Subcutaneous abdominal adipose tissue (tissue), 5 donors: ENCODE measurements around the gene KCNJ5.
A peak's percentile ranks its signal among the peaks of the same experiment; 100 is the strongest.

Experiments used
- H3K27ac ChIP-seq: one replicate; pipeline ENCODE4 v1.7.0; 2013; ENCODE audit warnings: low read depth, mild to moderate bottlenecking, inconsistent platforms, low read length, moderate library complexity
- H3K27me3 ChIP-seq, 5 donors: one replicate each; pipeline ENCODE4 v1.7.0; 2013; ENCODE audit warnings: low read length in 5 of 5, inconsistent platforms in 1 of 5; ENCODE audit not compliant: control insufficient read depth in 5 of 5, insufficient read depth in 4 of 5
- H3K36me3 ChIP-seq, 5 donors: one replicate each; pipeline ENCODE4 v1.7.0; 2013; ENCODE audit warnings: low read length in 5 of 5; ENCODE audit not compliant: control insufficient read depth in 5 of 5, insufficient read depth in 5 of 5
- H3K4me1 ChIP-seq, 5 donors: one replicate each; pipeline ENCODE4 v1.7.0; 2013; ENCODE audit warnings: low read length in 5 of 5, mild to moderate bottlenecking in 3 of 5, moderate library complexity in 1 of 5; ENCODE audit not compliant: control insufficient read depth in 5 of 5, insufficient read depth in 5 of 5
- H3K4me3 ChIP-seq, 5 donors: one replicate each; pipeline ENCODE4 v1.7.0; 2013; ENCODE audit warnings: low read length in 5 of 5, low read depth in 1 of 5
- H3K9ac ChIP-seq, 5 donors: one replicate each; pipeline ENCODE4 v1.7.0; 2013; ENCODE audit warnings: low read length in 5 of 5, mild to moderate bottlenecking in 4 of 5, moderate library complexity in 3 of 5
- H3K9me3 ChIP-seq, 5 donors: one replicate each; pipeline ENCODE4 v1.7.0; 2013; ENCODE audit warnings: low read length in 5 of 5; ENCODE audit not compliant: control insufficient read depth in 5 of 5
- donor health status: healthy.
- donor health status: healthy.
- donor health status: healthy.
- donor health status: healthy.
- donor health status: healthy.

Gene KCNJ5

DNA sequence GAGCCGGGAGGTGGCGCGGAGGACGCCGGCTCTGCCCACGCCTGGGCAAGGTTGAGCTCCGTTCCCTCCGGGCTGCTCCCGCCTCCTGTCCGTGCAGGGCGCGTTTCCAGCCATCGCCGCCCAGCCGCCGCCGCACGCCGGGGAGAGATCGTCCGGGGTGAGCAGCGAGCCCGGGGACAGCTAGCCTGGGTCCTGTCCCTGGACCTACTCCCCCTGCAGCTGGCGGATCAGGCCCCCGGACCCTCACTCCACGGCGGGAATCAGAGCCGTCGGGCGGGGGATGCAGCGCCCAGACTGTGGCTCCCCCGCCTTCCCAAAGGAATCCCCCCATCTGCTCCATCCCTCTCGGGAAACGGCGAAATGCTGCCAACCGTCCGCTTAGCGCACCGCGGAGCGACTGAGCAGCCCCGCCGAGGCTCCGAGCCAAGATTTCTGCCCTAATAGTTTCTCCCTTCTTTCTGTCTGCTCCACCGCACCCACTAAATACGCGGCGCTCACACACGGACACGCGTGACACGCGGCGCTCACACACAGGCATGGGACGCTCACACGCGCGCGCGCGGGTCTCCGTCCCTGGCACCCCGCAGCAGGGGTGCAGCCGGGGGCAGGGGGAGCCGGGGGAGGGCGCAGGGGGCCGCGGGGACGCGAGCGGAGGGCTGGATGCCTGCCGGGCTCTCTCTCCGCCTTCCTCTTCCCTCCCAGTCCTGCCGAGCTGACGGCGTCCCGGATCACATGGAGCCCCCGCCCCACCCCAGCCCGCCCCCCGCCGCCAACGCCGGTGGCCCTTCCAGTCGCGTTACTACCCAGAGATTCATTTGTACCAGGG, at the start of gene KCNJ5:
Gene KCNJ5, plus strand, starts transcription at position 814 of the 826 bp plus-strand sequence. CDS start 19,918 bp downstream, outside the sequence.
- Histone ChIP-seq H3K27me3 (peaks cover 0 to 18% (median 8%) of the 10 kb centered on the region in 5 donors), H3K4me3 (peak within 1 kb of the TSS; percentile 55 to 72 (median 62)), H3K9ac (peak within 1 kb of the TSS in 3 of 5 donors; percentile 41 to 68 (median 44)), H3K27ac (peak within 1 kb of the TSS; percentile 39), H3K4me1 (peaks cover 0 to 38% (median 16%) of the 10 kb centered on the region in 5 donors), H3K36me3 (no peaks in the 10 kb centered on the region), H3K9me3 (no peaks in the 10 kb centered on the region)

DNA sequence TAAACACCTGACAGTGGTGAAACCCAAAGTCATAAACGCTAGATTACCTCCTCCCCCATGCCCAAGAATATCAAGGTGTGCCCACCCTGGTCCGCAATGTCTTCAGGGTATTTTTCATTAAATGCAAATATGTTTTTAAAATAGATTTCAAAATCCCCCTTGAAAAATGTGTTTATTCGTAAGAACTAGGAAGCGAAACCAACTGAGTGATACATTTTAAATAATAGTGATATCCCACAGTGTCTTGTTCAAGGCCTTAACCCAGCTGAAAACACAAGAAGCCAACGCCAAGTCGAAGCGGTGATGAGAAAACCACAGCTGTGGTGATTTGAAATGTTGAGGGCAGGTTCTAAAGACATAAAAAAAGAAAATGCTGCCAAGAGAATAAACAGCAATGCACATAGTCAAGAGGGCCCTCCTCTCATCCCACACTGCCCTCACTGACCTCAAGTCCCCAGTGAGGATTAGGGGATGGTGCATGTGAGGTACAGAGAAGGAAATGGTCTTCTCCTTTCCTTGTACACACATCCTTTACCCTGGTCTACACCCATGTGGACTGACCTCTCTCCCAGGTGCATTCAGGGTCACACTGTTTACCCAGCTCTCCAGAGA, 49.6 kb upstream of the KCNJ5 start:
- Histone ChIP-seq H3K9me3 (no peaks in the 10 kb centered on the region), H3K9ac (no peak overlapping the region), H3K27me3 (peaks cover 0 to 4% (median 0%) of the 10 kb centered on the region in 5 donors), H3K4me3 (no peak overlapping the region), H3K4me1 (peaks cover 0 to 12% (median 3%) of the 10 kb centered on the region in 5 donors), H3K27ac (no peak overlapping the region), H3K36me3 (no peaks in the 10 kb centered on the region)

DNA sequence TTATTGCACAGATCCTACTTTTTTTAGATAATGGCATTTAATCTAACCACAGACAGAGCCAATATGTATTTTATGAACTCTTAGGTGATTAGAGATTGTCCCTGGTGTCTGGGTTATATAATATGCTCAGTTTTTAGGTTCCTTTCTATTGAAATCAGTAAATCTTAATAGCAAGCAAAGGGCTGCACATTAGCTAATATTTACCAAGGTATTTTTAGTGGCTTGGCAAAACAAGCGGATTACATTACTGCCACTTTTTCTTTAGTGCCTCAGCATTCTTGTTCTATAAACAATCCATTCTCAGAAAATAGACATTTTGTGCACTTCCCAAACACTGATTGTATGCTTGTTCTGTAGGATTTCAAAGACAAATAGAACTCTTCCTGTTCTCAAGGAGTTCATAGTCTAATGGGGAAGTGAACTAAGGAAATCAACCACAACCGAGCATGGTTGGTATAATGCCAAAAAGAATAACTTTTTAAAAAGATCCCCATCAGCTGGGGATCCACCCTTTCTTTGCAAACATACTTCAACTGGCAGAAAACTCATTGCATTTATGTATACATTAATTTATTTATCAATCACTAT, 47.9 kb upstream of the KCNJ5 start:
- no peak overlapping the region for H3K9ac ChIP-seq
- H3K4me3 ChIP-seq, result no peak overlapping the region
- H3K9me3 ChIP-seq, result no peaks in the 10 kb centered on the region
- no peaks in the 10 kb centered on the region for H3K27me3 ChIP-seq
- no peak overlapping the region for H3K27ac ChIP-seq
- no peaks in the 10 kb centered on the region for H3K4me1 ChIP-seq
- no peaks in the 10 kb centered on the region for H3K36me3 ChIP-seq

DNA sequence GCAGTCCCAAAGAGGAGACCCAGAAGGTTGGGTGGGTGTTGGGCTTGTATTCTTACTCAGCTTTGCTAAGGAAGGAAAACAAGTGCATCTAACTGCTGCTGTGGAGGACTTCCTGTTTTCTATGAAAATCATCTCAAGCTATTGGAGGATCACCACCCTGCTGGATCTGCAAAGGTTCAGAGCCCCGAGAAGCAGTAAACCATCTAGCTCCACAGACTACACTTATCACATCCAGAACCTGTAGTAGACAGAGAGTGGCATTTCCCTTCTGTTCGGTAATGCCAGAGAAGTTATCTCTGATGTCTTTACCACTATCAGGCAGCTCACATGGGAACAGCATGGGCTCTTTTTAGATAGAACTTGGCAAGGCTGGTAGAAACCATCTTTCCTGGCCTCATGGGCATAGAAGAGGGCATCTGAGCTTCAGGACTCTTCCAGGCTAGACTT, 45.8 kb upstream of the KCNJ5 start:
- Histone ChIP-seq H3K27me3 (no peaks in the 10 kb centered on the region), H3K27ac (no peak overlapping the region), H3K4me1 (no peaks in the 10 kb centered on the region), H3K36me3 (no peaks in the 10 kb centered on the region), H3K9ac (no peak overlapping the region), H3K9me3 (no peaks in the 10 kb centered on the region), H3K4me3 (no peak overlapping the region)

DNA sequence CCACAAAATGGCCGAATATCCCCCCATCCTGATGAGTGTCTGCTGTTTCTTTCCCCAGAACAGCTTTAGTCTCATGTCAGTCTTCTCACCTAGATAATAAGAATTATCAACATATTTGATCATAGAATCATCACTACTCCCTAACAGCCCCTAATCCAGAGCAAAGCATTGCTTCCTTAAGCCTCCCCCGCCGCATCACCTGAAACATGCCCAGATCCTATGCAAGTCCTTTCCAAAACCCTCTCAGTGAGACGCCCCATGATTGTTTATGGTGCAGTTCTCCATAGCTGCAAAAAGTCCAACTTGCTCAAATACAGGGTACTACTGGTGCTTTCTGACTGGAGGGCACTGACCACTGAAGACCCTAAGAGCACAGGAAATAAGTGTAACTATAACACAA, 44.2 kb upstream of the KCNJ5 start:
- Histone ChIP-seq H3K36me3 (no peaks in the 10 kb centered on the region), H3K4me1 (no peaks in the 10 kb centered on the region), H3K27ac (no peak overlapping the region), H3K4me3 (no peak overlapping the region), H3K27me3 (no peaks in the 10 kb centered on the region), H3K9me3 (no peaks in the 10 kb centered on the region), H3K9ac (no peak overlapping the region)

DNA sequence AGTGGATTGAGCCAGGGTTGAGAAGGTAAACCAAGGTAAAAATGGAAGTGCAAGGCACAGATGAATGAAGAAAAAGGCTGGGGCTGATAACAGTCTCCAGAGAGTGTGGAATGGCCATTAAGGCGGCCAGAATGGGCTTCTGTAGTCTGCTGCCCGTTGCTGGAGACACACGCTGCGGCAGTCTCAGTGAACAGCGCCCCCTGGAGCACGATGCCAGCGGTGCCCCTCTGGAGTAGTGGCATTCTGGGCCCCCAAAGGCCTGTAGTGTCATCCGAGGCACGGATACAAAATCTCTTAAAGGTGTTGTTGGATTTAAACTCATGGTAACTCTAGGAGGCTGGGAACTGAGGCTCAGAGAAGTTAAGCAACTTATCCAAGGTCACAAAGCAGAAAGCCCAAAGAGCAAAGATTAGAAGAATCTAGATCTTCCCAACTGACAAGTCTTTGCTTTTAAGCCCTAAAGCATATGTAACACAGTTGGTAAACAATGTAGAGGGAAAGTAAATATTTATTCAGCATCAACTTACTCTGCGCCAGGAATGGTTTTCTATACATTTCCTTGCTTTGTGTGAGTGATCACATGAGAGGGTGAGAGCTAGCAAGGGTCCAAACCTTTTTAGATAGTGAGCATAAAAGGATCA, 42.2 kb upstream of the KCNJ5 start:
- no peaks in the 10 kb centered on the region for H3K4me1 ChIP-seq
- no peaks in the 10 kb centered on the region for H3K36me3 ChIP-seq
- no peak overlapping the region for H3K27ac ChIP-seq
- H3K9me3 ChIP-seq, result no peaks in the 10 kb centered on the region
- no peak overlapping the region for H3K9ac ChIP-seq
- no peaks in the 10 kb centered on the region for H3K27me3 ChIP-seq
- H3K4me3 ChIP-seq, result no peak overlapping the region

DNA sequence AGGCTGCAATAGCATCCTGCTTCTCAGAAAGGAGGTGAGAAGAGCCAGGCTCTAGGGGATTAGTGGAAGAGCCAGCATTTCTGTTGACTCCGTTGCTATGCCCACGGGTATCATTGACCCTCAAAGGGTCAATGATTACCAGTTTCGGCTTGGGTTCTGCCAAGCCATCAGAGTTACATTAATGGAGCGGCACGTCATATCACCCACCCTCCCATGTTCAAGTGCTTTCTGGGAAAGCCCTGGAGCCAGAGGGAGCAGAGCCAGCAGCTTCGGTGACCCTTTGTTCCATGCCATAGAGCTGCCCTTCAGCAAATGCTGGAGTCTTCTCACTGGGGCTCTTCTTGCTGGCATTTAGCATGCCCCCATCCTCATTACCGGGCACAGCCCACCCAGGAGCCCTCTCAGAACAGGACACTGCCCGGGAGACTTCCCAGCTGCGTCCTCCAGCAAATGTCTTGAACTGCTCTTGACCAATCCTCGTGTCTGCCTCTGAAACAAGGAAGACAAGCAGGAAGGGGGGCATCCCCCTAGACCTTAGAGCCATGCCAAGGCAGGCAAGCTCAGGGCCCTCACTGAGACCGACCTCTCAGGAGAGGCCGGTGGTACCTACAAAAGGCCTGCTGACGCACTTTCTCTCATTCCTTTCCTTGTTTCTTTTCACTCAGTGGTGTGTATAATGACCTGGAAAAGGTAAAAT, 38.7 kb upstream of the KCNJ5 start:
- Histone ChIP-seq H3K4me1 (no peaks in the 10 kb centered on the region), H3K27me3 (no peaks in the 10 kb centered on the region), H3K9ac (no peak overlapping the region), H3K9me3 (no peaks in the 10 kb centered on the region), H3K4me3 (no peak overlapping the region), H3K36me3 (no peaks in the 10 kb centered on the region), H3K27ac (no peak overlapping the region)

DNA sequence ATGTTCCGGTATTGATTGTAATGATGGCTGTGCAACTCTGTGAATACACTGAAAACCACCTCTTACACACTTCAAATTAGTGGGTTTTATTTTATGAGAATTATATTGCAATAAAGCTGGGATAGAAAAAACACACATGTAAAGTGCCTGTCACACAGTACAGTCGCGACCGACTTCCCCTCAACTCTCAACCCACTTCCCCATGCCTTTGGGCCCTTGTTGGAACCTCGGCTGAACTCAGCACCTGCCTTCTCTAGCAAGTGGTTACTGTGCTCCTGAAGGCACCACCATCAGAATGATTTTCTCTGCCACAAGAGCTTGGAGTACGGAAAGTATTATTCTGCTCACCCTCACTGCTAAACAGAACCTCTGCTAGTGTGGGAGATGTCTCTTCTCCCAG, 37.6 kb upstream of the KCNJ5 start:
- H3K27me3 ChIP-seq, result no peaks in the 10 kb centered on the region
- no peak overlapping the region for H3K27ac ChIP-seq
- H3K36me3 ChIP-seq, result no peaks in the 10 kb centered on the region
- no peaks in the 10 kb centered on the region for H3K9me3 ChIP-seq
- H3K4me1 ChIP-seq, result no peaks in the 10 kb centered on the region
- no peak overlapping the region for H3K4me3 ChIP-seq
- H3K9ac ChIP-seq, result no peak overlapping the region

DNA sequence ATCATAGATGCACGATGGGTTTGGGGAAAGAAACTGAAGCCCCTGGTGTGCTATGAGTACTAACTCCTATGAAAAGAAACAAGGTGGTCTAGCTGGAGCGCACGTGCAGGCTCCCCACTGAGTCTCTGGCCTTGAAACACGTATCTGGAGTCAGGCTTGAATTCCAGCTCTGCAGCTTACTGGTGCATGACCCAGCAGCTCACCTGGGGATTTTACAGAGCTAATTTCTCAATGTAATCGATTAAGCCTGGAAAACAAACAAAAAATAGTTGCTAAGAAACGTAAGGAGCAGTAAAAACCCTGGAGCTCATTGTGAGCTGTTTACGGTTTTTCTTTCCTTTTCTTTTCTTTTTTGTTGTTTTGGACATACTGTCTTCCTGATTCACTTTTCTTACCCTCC, 36.3 kb upstream of the KCNJ5 start:
- Histone ChIP-seq H3K4me1 (peaks cover 0 to 4% (median 0%) of the 10 kb centered on the region in 5 donors), H3K27me3 (no peaks in the 10 kb centered on the region), H3K9ac (no peak overlapping the region), H3K9me3 (no peaks in the 10 kb centered on the region), H3K4me3 (no peak overlapping the region), H3K36me3 (no peaks in the 10 kb centered on the region), H3K27ac (no peak overlapping the region)
